Right atrium auricular region (tissue), 2 donors: Measurements from ENCODE around the gene CLASP2. TPM values are rescaled to one million over a fixed set of nuclear protein-coding genes. Genes with fewer than 3 reads are reported as not detected.

Source experiments
- DNase-seq: peaks from one replicate; pipeline ENCODE4 v3.0.0-alpha.2; 2019; ENCODE audit warnings: low spot score
- H3K27ac ChIP-seq, 2 donors: fragments of 200-600 bp; sonication (generic); 1 replicate in 1 of 2; 2 replicates in 1 of 2; pipeline ENCODE4 v1.5.1; 2016 to 2019
- H3K27me3 ChIP-seq, 2 donors: fragments of 200-600 bp; sonication (generic); one replicate each; pipeline versions ENCODE4 v1.5.1 to v1.6.0; 2017 to 2019
- H3K36me3 ChIP-seq: fragments of 200-600 bp; sonication (generic); one replicate; pipeline ENCODE4 v1.5.1; 2016
- H3K4me1 ChIP-seq, 2 donors: fragments of 200-600 bp; sonication (generic); one replicate each; pipeline versions ENCODE4 v1.5.1 to v1.6.0; 2017 to 2019
- H3K4me3 ChIP-seq, 2 donors: fragments of 200-600 bp; sonication (generic); 1 replicate in 1 of 2; 2 replicates in 1 of 2; pipeline ENCODE4 v1.5.1; 2017 to 2019; ENCODE audit warnings: mild to moderate bottlenecking in 1 of 2, moderate library complexity in 1 of 2
- H3K9me3 ChIP-seq, 2 donors: fragments of 200-600 bp; sonication (generic); one replicate each; pipeline ENCODE4 v1.5.1; 2019
- CTCF ChIP-seq, 2 donors: fragments of 200-600 bp; sonication (generic); IDR thresholded peaks; one replicate each; pipeline ENCODE4 v1.5.1; 2019; ENCODE audit warnings: antibody characterized with exemption in 2 of 2
- total RNA-seq, 2 donors: library from RNA; depleted of rRNA; stranded (reverse); fragments of >200 nt; gene quantifications; one replicate each; pipeline ENCODE4 v1.1.0, GENCODE V29; 2016

CLASP2 gene
- total RNA-seq, 2 donors from 2014 or later: 32.3 to 71.8 TPM

- Histone ChIP-seq H3K4me3 (no peak overlapping the region), H3K9me3 (no peaks in the 10 kb centered on the region), H3K36me3 (peaks cover 17% of the 10 kb centered on the region), H3K27ac (no peak overlapping the region), H3K4me1 (peaks cover 0 to 5% of the 10 kb centered on the region in 2 donors), H3K27me3 (no peaks in the 10 kb centered on the region)
- TF ChIP-seq CTCF (IDR thresholded peaks at IDR 0.05): no peak
- DNase-seq: no peak
These were observed 176.1 kb downstream of the CLASP2 start for GRCh38 chr3:33541918-33542317.

- peaks cover 0 to 5% of the 10 kb centered on the region in 2 donors for H3K4me1 ChIP-seq
- no peaks in the 10 kb centered on the region for H3K9me3 ChIP-seq
- no peak overlapping the region for H3K4me3 ChIP-seq
- H3K27ac ChIP-seq: peak overlapping the region; percentile 31 to 66
- no peak for DNase-seq
- TF ChIP-seq CTCF (IDR thresholded peaks at IDR 0.05): no peak
- peaks cover 29% of the 10 kb centered on the region for H3K36me3 ChIP-seq
- H3K27me3 ChIP-seq: no peaks in the 10 kb centered on the region
These were observed 179.2 kb downstream of the CLASP2 start for GRCh38 chr3:33538678-33539339.

GRCh38 chr3:33537133-33537532, 180.9 kb downstream of the CLASP2 start:
- H3K27me3 ChIP-seq: no peaks in the 10 kb centered on the region
- H3K27ac ChIP-seq: peak overlapping the region; percentile 48 to 66
- no peak for TF ChIP-seq CTCF (IDR thresholded peaks at IDR 0.05)
- H3K36me3 ChIP-seq: peaks cover 20% of the 10 kb centered on the region
- H3K9me3 ChIP-seq: no peaks in the 10 kb centered on the region
- no peak for DNase-seq
- H3K4me3 ChIP-seq: no peak overlapping the region
- H3K4me1 ChIP-seq: peaks cover 0 to 5% of the 10 kb centered on the region in 2 donors

GRCh38 chr3:33526787-33527186, 191.3 kb downstream of the CLASP2 start:
- no peaks in the 10 kb centered on the region for H3K4me1 ChIP-seq
- H3K4me3 ChIP-seq: no peak overlapping the region
- TF ChIP-seq CTCF (IDR thresholded peaks at IDR 0.05): no peak
- DNase-seq: no peak
- no peak overlapping the region for H3K27ac ChIP-seq
- H3K27me3 ChIP-seq: no peaks in the 10 kb centered on the region
- H3K36me3 ChIP-seq: peaks cover 18% of the 10 kb centered on the region
- peaks cover 4 to 23% of the 10 kb centered on the region in 2 donors for H3K9me3 ChIP-seq

GRCh38 chr3:33525232-33525631, 192.8 kb downstream of the CLASP2 start:
- no peak for TF ChIP-seq CTCF (IDR thresholded peaks at IDR 0.05)
- peaks cover 14% of the 10 kb centered on the region for H3K36me3 ChIP-seq

More at GRCh38 chr3:33525232-33525631, 192.8 kb downstream of the CLASP2 start:
- Histone ChIP-seq H3K27ac (no peak overlapping the region), H3K4me3 (no peak overlapping the region), H3K27me3 (no peaks in the 10 kb centered on the region), H3K4me1 (no peaks in the 10 kb centered on the region), H3K9me3 (peaks cover 4 to 23% of the 10 kb centered on the region in 2 donors)
- no peak for DNase-seq
